NCI-H748 treated with DMSO at 0.1 percent for 48 hours (cell line): ENCODE results near the gene SEC22B.
"Not testable (repeated sequence)": the region's sequence is repeated elsewhere in the genome, so short reads cannot be mapped to it uniquely, and the experiment has no call there.

Experiments
- DNase-seq: peaks from one replicate; lab custom pipeline; 2025; lab: John Stamatoyannopoulos, UW

Gene SEC22B

DNA sequence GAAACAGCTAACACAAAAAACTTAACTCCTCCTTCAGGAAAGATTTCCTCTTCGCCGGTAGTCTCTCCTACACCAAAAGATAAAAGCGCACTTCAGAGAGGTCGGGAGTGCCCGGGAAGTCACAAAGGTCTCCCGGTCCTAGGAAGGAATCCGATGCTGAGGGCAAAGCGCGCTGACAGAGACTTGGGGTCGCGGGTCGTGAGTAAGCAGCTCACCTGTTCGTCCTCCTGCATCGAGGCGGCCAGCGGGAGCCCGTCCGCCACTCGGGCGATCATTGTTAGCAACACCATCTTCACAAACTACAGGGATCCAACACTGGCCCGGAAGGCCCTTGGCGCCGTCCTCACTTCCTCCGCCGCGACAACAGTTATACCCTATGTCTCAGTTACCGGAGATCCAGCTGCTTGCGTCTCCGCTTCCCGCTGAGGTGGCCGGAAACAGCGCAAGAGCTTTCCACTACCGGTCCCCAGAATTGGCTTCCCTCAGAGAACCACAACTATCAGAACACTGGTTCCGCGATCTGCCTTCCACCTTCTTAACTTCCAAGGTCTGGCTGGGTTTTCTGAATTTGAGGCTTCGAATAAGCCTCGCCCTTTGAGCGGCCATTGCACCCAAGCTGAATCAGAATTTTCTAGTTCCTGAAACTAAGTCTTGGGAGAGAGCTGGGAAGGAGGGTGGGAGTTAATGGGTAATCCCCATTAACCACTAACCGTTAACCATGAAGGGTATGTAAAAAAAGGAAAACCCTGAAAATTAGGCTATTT lies at the start of gene SEC22B:
SEC22B (minus strand) TSS at position 429 of the 764 bp plus-strand sequence; CDS start at position 290, 139 bp downstream.
- DNase-seq, result peak; percentile 87

DNA sequence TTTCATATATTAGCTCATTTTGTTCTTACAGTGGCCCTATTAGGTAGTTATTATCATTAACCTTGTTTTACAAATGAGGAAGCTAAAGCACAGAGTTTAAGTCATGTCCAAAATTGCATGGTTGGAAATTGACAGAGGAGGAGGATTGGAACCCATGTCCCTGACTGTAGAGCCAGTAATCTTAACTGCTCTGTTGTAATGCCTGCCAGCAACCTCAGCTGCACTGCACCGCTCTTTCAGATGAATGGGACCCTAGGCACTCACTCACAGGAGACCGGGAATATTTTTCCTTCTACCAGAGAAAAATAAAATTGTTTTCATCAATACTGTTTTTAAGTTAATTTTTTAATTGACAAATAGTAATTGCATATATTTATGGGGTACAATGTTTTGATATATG lies 41.6 kb upstream of the SEC22B start:
- DNase-seq, result not testable (repeated sequence)

- DNase-seq, result not testable (repeated sequence)
Observed at GRCh38 chr1:120217175-120217929, 41.0 kb upstream of the SEC22B start.

DNA sequence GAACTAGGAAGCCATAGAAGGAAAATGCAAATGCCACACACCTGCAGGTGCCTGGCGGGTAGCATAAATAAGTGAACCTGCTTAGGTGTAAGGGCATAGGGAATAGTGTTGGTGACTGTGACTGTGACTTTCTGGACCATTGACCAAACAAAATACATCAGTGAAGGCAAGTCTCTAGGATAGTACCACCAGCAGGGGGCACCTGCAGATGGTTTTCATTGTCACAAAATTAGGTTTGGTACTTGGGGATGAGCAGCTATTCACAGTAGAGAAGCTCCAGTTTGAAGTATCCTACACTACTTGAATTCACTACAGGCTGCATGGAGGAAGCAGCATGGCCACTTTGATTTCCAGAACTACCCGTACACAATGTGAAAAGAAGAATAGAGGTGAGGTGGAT lies 37.3 kb upstream of the SEC22B start:
- DNase-seq, result not testable (repeated sequence)

GRCh38 chr1:120210754-120211153 lies 34.4 kb upstream of the SEC22B start:
- not testable (repeated sequence) for DNase-seq

- not testable (repeated sequence) for DNase-seq
Observed at GRCh38 chr1:120196863-120197775, 20.8 kb upstream of the SEC22B start.

DNA sequence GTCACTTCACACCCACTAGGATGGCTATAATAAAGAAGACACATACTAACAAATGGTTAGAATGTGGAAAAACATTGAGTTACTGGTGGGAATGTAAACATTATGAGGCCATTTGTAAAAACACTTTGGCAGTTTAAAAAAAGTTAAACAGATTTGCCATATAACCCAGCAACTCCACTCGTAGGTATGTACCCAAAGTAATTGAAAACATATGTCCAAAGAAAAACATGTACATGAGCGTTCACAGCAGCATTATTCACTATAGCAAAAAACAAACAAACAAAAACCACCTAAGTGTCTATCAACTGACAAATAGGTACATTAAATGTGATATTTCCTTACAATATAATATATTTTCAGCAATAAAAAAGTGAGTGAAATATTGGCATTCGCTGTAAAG lies 12.3 kb upstream of the SEC22B start:
- not testable (repeated sequence) for DNase-seq

DNA sequence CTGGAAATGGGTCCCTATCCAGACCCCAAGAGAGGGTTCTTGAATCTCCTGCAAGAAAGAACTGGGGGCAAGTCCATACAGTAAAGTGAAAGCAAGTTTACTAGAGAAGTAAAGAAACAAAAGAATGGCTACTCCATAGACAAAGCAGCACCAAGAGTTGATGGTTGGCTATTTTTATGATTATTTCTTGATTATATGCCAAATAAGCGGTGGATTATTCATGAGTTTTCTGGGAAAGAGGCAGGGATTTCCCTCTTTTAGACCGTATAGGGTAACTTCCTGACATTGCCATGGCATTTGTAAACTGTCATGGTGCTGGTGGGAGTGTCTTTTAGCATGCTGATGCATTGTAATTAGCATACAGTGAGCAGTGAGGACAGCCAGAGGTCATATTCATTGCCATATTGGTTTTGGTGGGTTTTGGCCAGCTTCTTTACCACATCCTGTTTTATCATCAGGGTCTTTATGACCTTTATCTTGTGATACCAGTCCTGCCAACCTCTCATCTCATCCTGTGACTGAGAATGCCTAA lies 5.9 kb upstream of the SEC22B start:
- DNase-seq, result not testable (repeated sequence)

DNA sequence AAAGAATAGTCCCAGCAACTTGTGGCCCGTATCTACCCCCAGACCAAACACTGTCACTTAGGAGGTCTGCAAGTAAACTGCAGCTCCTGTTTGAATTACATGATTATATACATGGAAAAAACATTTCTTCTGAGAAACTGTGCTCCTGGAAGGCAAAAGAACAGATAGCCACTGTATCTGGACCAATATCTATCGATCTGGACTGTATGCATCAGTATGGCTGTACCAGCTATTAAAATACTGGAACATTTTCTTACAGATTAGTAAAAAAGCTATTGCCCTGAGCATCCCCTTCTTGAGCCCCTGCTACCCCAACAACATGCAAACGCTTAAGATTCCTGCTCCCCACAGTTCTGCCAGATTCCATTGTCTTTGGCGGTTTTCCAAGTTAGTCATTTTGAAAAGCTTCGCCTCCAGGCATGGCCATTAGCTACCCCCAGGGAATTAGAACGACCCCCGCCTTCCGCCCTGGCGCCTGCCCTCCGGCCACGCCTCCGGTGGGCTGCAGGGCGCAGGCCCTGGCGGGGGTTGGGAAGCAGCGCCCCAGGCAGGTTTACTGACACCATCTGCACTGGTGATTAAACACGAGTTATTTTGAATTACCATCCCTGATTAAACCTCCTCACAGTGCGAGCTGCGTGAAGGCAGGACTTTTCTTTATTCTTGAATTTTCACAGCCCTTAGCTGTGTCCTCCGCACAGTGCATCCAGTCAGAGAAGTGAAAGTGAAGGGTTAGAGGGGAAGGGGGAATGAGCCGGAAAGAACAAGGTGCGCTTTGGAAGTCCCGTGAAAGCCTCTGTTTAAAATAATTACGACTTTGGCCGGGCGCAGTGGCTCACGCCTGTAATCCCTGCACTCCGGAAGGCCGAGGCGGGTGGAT lies 3.7 kb upstream of the SEC22B start:
- not testable (repeated sequence) for DNase-seq

DNA sequence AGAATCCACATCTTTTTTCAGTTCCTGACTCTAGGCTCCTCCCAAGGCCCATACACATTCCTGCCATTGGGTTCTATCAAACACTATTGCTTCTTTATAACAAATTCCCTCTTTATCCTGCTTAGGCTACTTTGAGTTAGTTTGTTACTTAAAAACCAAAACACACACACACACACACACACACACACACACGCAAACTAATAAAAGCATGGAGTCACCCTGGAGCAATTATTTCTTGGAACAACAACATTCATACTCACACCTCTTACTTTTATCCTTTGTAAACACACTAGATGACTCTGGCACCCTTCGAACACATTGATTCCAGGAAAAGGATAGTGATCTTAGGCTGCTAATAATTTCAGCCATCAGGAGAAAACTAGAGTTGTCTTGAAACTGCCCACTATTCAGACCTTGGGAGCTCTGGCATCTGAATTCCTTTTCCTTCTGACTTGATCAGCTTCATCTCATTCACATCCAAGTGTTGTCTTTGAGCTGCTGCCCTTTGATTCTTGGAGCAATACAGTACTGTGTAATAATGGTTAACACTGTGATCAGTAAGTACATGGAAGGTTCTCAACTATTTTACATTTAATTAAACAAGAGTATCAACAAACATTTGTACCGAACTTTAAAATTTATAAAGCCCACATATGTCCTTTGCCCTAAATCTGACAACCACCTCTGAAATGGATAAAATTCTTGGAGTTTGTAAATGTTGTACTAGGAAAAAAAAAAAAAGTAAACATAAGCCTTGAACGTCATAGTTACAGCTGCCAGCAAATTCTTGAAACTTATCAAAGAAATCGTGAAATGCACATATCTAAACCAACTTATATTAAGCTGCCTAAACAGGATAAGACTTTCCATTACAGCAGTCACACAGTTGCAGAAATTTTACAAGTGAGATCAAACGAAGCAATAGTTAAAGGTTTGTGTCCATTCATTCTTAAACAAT lies 2.8 kb upstream of the SEC22B start:
- DNase-seq, result no peak

- not testable (repeated sequence) for DNase-seq
Observed at GRCh38 chr1:120178058-120178457, 1.7 kb upstream of the SEC22B start.

- DNase-seq, result not testable (repeated sequence)
Observed at GRCh38 chr1:120175688-120176087, 632 bp downstream of the SEC22B start.

DNA sequence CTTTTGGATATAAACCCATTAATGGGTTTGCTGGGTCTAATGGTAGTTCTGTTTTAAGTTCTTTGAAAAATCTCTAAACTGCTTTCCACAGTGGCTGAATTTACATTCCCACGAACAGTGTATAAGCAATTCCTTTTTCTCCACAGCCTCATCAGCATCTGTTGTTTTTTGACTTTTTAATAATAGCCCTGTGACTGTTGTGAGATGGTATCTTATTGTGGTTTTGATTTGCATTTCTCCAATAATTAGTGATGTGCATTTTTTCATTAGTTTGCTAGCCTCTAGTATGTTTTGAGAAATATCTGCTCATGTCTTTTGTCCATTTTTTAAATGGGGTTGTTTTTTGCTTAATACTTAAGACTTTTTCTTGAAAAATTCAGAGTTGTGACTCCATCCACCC lies 11.6 kb downstream of the SEC22B start:
- not testable (repeated sequence) for DNase-seq

DNA sequence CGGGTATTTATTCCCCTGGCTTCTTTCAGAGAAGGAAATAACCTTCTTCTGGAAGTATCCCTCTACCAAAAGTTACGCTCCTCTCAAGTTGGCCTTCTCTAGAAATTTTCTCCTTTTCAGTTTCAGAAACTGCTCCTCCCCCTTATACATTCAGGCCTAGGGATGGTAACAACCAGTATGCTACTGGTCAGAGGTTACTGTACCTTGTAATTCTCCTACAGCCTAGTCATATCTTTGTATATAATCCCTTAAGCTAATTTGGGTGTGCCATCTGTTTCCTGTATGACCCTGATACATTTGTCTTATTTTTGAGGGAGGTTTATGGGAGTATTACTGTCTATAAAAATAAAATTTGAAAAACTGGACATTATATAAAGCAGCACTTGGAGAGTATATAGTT lies 14.3 kb downstream of the SEC22B start:
- not testable (repeated sequence) for DNase-seq

DNA sequence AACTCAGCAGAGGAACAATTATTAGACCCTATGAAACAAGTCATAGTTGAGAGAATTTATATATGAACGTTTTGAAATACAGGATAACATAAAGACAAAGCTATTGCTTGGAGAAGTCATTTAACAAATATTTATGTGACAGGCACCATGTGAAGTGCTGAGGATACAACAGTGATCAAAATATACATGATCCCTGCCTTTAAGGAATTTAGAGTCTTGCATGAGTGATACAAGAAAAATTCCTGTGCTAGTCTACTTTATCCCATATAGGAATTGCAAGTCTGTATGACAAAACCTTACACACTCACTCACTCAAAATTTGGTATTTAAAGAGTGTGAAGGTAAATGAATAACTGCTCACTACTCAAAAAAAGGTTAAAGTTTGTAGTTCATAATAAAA lies 17.8 kb downstream of the SEC22B start:
- not testable (repeated sequence) for DNase-seq

DNA sequence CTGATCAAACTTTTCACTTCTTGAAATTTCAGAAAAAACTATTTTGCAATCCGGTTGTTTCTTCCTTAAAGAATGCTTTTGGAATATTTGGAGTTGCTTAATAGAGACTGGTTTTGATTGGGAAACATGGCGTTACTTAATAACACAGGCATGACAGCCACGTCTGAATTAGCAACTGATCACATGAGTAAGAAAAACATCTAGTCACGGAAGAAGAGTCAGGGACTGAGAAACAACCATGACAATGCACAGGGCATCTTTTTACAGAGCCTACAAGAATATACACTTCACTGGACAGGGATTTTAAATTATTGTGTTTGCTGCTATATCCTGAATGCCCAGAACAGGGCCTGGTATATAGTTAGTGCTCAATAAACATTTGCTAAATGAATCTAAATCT lies 18.2 kb downstream of the SEC22B start:
- DNase-seq, result not testable (repeated sequence)

DNA sequence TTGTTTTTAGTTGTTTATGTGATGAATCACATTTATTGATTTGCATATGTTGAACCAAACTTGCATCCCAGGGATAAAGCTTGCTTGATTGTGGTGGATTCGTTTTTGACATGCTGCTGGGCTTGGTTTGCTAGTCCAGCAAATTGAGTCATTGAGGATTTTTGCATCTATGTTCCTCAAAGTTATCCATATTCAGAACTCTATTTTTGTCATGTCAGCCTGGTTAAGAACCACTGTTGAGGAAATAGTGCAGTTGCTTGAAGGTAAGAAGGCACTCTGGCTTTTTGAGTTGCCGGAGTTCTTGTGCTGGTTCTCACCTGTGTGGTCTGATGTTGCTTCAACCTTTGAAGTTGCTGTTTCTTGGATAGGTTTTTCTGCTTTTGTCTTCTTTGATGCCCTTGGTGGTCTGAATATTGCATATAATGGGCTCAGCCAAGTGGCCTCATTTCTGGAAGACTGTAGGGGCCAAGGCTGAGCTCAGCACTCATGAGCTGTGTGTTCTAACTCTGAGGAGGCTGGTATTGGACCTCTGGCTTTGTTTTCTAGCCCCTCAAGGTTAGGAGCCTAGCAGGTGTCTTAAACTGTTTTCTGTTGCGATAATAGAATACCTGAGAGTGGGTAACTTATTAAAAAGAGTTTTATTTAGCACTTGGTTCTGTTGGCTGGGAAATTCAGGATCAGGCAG lies 26.0 kb downstream of the SEC22B start:
- DNase-seq, result not testable (repeated sequence)

DNA sequence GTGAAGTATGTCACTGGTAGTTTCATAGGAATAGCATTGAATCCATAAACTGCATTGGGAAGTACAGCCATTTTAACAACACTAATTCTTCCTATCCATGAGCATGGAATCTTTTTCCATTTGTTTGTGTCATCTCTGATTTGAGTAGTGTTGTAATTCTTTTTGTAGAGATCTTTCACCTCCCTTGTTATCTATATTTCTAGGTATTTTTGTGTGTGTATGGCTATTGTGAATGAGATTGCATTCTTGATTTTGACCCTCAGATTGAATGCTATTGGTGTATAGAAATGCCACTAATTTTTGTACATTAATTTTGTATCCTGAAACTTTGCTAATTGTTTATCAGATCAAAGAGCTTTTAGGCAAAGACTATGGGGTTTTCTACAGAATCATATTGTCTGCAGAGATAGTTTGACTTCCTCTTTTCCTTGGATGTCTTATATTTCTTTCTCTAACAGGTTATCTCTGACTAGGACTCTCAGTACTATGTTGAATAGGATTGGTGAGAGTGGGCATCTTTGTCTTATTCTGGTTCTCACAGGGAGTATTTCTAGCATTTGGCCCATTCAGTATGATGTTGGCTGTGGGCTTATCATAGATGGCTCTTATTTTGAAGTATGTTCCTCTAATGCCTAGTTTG lies 26.8 kb downstream of the SEC22B start:
- not testable (repeated sequence) for DNase-seq
